ENCODE results near the gene TMEM212. TPM values are rescaled to one million over a fixed set of nuclear protein-coding genes. Genes with fewer than 3 reads are reported as not detected.

Gene TMEM212
- total and polyA plus RNA-seq, 2 of the 13 experiments (the other 11 are each of a cell fraction or from before 2014, with no cell fraction given): not detected

DNA sequence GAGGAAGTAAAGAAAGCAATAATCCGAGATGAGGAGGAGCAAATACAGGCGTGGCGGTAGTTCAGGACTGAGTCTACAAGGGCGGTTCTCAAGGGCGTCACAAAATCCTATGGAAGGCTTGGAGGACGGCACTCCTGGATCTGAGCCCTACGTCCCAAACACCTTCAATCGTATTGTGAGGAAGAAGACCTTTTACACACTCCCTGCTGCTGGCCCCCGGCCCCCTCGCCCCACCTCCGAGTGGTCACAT lies 33.6 kb upstream of the TMEM212 start (continued):
- TF ChIP-seq, protein P1, sequence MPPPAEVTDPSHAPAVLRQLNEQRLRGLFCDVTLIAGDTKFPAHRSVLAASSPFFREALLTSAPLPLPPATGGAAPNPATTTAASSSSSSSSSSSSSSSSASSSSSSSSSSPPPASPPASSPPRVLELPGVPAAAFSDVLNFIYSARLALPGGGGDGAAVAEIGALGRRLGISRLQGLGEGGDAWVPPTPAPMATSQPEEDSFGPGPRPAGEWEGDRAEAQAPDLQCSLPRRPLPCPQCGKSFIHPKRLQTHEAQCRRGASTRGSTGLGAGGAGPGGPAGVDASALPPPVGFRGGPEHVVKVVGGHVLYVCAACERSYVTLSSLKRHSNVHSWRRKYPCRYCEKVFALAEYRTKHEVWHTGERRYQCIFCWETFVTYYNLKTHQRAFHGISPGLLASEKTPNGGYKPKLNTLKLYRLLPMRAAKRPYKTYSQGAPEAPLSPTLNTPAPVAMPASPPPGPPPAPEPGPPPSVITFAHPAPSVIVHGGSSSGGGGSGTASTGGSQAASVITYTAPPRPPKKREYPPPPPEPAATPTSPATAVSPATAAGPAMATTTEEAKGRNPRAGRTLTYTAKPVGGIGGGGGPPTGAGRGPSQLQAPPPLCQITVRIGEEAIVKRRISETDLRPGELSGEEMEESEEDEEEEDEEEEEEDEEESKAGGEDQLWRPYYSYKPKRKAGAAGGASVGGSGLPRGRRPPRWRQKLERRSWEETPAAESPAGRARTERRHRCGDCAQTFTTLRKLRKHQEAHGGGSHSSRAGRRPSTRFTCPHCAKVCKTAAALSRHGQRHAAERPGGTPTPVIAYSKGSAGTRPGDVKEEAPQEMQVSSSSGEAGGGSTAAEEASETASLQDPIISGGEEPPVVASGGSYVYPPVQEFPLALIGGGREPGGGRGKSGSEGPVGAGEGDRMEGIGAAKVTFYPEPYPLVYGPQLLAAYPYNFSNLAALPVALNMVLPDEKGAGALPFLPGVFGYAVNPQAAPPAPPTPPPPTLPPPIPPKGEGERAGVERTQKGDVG (CRISPR knock-in tag; IDR thresholded peaks at IDR 0.05; ENCODE audit: borderline replicate concordance): no peak
- TF ChIP-seq, protein P2, sequence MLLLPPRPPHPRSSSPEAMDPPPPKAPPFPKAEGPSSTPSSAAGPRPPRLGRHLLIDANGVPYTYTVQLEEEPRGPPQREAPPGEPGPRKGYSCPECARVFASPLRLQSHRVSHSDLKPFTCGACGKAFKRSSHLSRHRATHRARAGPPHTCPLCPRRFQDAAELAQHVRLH (CRISPR knock-in tag; IDR thresholded peaks at IDR 0.05; ENCODE audit: borderline replicate concordance, low read depth): peak; percentile 54; the same call in 1 of the 2 replicates
- TF ChIP-seq POLR2AphosphoS2 (IDR thresholded peaks at IDR 0.05; ENCODE audit: low read depth, low read length) (no peak), PRMT3 (CRISPR knock-in tag; IDR thresholded peaks at IDR 0.05; ENCODE audit: borderline replicate concordance, low read depth) (0 out of 2 replicates have a peak, but pooled peaks have one; percentile 91), ZIK1 (CRISPR knock-in tag; IDR thresholded peaks at IDR 0.05; ENCODE audit: borderline replicate concordance, low read depth) (no peak), ZBTB42 (CRISPR knock-in tag; IDR thresholded peaks at IDR 0.05) (no peak), ZSCAN25 (CRISPR knock-in tag; IDR thresholded peaks at IDR 0.05) (no peak), ISX (CRISPR knock-in tag; conservative IDR thresholded peaks at IDR 0.05) (no peak), ZKSCAN8 (CRISPR knock-in tag; IDR thresholded peaks at IDR 0.05; ENCODE audit: borderline replicate concordance) (no peak), SETDB1 (CRISPR knock-in tag; IDR thresholded peaks at IDR 0.05; ENCODE audit: borderline replicate concordance) (no peak), YY1 (IDR thresholded peaks at IDR 0.05; ENCODE audit: insufficient read depth, insufficient replicate concordance, low read depth, low read length) (no peak), ZNF20 (CRISPR knock-in tag; IDR thresholded peaks at IDR 0.05) (no peak), TGIF2 (CRISPR knock-in tag; IDR thresholded peaks at IDR 0.05) (no peak; the same call in 1 of the 2 replicates), RAD21 (CRISPR knock-in tag; IDR thresholded peaks at IDR 0.05) (no peak), NR3C1 (CRISPR knock-in tag; IDR thresholded peaks at IDR 0.05) (no peak), BORCS8-MEF2B (CRISPR knock-in tag; IDR thresholded peaks at IDR 0.05) (no peak)
- TF ChIP-seq, protein P3, sequence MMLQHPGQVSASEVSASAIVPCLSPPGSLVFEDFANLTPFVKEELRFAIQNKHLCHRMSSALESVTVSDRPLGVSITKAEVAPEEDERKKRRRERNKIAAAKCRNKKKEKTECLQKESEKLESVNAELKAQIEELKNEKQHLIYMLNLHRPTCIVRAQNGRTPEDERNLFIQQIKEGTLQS (CRISPR knock-in tag; IDR thresholded peaks at IDR 0.05): no peak
- TF ChIP-seq, protein P4, sequence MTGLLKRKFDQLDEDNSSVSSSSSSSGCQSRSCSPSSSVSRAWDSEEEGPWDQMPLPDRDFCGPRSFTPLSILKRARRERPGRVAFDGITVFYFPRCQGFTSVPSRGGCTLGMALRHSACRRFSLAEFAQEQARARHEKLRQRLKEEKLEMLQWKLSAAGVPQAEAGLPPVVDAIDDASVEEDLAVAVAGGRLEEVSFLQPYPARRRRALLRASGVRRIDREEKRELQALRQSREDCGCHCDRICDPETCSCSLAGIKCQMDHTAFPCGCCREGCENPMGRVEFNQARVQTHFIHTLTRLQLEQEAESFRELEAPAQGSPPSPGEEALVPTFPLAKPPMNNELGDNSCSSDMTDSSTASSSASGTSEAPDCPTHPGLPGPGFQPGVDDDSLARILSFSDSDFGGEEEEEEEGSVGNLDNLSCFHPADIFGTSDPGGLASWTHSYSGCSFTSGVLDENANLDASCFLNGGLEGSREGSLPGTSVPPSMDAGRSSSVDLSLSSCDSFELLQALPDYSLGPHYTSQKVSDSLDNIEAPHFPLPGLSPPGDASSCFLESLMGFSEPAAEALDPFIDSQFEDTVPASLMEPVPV (CRISPR knock-in tag; IDR thresholded peaks at IDR 0.05): no peak; the same call in 1 of the 2 replicates
- TF ChIP-seq, protein P5, sequence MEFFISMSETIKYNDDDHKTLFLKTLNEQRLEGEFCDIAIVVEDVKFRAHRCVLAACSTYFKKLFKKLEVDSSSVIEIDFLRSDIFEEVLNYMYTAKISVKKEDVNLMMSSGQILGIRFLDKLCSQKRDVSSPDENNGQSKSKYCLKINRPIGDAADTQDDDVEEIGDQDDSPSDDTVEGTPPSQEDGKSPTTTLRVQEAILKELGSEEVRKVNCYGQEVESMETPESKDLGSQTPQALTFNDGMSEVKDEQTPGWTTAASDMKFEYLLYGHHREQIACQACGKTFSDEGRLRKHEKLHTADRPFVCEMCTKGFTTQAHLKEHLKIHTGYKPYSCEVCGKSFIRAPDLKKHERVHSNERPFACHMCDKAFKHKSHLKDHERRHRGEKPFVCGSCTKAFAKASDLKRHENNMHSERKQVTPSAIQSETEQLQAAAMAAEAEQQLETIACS (CRISPR knock-in tag; IDR thresholded peaks at IDR 0.05): no peak

Data from HepG2 (cell line).